SW480 (cell line): ENCODE measurements around the gene TANK.

Source experiments
- DNase-seq: peaks from one replicate; pipeline ENCODE4 v3.0.0-alpha.2; 2016; ENCODE audit warnings: low spot score

Gene TANK

GRCh38 chr2:161228511-161229240 is 68.4 kb downstream of the TANK start:
- no peak for DNase-seq

- no peak for DNase-seq
Observed at GRCh38 chr2:161230959-161231358, 70.7 kb downstream of the TANK start.

GRCh38 chr2:161232571-161232970 is 72.3 kb downstream of the TANK start:
- no peak for DNase-seq

GRCh38 chr2:161233858-161234431 is 73.7 kb downstream of the TANK start:
- DNase-seq: no peak

- no peak for DNase-seq
Observed at GRCh38 chr2:161234627-161235026, 74.4 kb downstream of the TANK start.

GRCh38 chr2:161237392-161238264 is 77.4 kb downstream of the TANK start:
- DNase-seq: peak; percentile 48

GRCh38 chr2:161238265-161238559 is 78.0 kb downstream of the TANK start:
- DNase-seq: no peak

GRCh38 chr2:161238560-161239325 is 78.5 kb downstream of the TANK start:
- peak; percentile 36 for DNase-seq

GRCh38 chr2:161239326-161240109 is 79.3 kb downstream of the TANK start:
- no peak for DNase-seq

- DNase-seq: no peak
Observed at GRCh38 chr2:161241894-161242293, 81.7 kb downstream of the TANK start.

- DNase-seq: no peak
Observed at GRCh38 chr2:161243312-161243711, 83.1 kb downstream of the TANK start.

GRCh38 chr2:161243905-161244304 is 83.7 kb downstream of the TANK start:
- DNase-seq: no peak

GRCh38 chr2:161244387-161245260 is 84.4 kb downstream of the TANK start:
- peak; percentile 75 for DNase-seq

- DNase-seq: no peak
Observed at GRCh38 chr2:161245261-161245553, 85.0 kb downstream of the TANK start.

- no peak for DNase-seq
Observed at GRCh38 chr2:161245671-161246070, 85.4 kb downstream of the TANK start.

GRCh38 chr2:161246281-161246680 is 86.1 kb downstream of the TANK start:
- no peak for DNase-seq

GRCh38 chr2:161250864-161251436 is 90.7 kb downstream of the TANK start:
- DNase-seq: peak; percentile 79

- no peak for DNase-seq
Observed at GRCh38 chr2:161257123-161257952, 97.1 kb downstream of the TANK start.

- no peak for DNase-seq
Observed at GRCh38 chr2:161265874-161266273, 105.6 kb downstream of the TANK start.

GRCh38 chr2:161269111-161269510 is 108.9 kb downstream of the TANK start:
- no peak for DNase-seq
